ENCODE results near the gene HS6ST2. TPM values are rescaled to one million over a fixed set of nuclear protein-coding genes. Genes with fewer than 3 reads are reported as not detected.

HS6ST2 gene
- 20.6 TPM for polyA plus RNA-seq (2012; ENCODE audit: insufficient read length, low read depth)

DNA sequence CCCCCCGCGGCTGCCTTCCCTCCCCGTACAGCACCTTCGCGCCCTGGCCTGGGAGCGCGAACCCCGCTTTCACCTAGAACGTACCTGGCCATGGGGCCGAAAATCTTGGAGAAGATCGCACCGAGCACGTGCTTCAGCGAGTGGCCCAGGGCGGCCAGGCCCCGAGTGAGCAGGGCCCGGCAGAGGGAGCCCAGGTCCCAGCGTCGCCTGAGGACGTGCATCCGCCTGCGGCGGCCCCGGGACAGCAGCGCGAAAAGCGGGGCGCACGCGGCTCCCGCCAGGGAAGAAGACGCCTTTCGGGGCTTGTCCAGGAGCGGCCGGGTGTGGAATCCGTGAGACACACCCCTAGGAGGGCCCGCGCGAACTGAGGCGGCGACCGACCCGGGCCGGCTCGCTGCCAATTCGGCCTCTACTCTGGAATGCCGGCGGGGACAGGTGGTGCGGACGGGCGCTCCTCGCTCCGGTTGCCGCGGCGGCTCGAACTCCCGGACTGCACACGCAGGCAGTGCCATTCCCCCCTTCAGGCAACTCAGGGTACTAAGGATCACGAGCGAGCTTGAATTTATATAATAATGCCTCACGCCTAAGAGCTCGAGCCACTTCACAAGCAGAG, at the start of gene HS6ST2:
TSS of gene HS6ST2 (minus strand) at position 539 of the 613 bp plus-strand sequence.
- TF ChIP-seq SIN3A (IDR thresholded peaks at IDR 0.05; ENCODE audit: borderline replicate concordance, insufficient read depth, low read length): no peak
- no peak for TF ChIP-seq FOXP2 (optimal IDR thresholded peaks at IDR 0.05; ENCODE audit: borderline replicate concordance, extremely low read depth, extremely low read length, insufficient read depth)
- TF ChIP-seq TAF1 (IDR thresholded peaks at IDR 0.05; ENCODE audit: borderline replicate concordance, insufficient read depth, low read length): no peak
- no peak for TF ChIP-seq POLR2AphosphoS5 (IDR thresholded peaks at IDR 0.05; ENCODE audit: low read depth, low read length)
- TF ChIP-seq REST (IDR thresholded peaks at IDR 0.05; ENCODE audit: insufficient read depth in 1 of 2, low read depth in 2 of 2, low read length in 2 of 2): no peak

DNA sequence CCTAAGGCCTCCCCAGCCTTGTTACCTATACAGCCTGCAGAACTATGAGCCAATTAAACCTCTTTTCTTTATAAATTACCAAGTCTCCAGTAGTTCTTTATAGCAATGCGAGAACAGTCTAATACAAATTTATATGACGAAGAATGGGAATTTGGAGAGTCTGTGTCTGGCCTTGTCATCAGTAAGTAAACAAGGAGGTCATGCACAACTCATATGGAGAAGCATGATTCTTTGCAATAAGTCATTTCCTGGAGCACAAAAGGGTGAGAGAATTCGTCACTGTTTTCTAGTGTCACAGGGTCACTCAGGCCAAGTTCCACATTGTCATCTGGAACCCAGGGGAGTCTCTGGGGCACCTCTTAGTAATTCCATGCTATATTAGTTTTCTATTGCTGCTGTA, 49.0 kb upstream of the HS6ST2 start:
- TF ChIP-seq FOXP2 (optimal IDR thresholded peaks at IDR 0.05; ENCODE audit: borderline replicate concordance, extremely low read depth, extremely low read length, insufficient read depth) (no peak), TAF1 (IDR thresholded peaks at IDR 0.05; ENCODE audit: borderline replicate concordance, insufficient read depth, low read length) (no peak), POLR2AphosphoS5 (IDR thresholded peaks at IDR 0.05; ENCODE audit: low read depth, low read length) (no peak), REST (IDR thresholded peaks at IDR 0.05; ENCODE audit: insufficient read depth in 1 of 2, low read depth in 2 of 2, low read length in 2 of 2) (no peak), SIN3A (IDR thresholded peaks at IDR 0.05; ENCODE audit: borderline replicate concordance, insufficient read depth, low read length) (no peak)

DNA sequence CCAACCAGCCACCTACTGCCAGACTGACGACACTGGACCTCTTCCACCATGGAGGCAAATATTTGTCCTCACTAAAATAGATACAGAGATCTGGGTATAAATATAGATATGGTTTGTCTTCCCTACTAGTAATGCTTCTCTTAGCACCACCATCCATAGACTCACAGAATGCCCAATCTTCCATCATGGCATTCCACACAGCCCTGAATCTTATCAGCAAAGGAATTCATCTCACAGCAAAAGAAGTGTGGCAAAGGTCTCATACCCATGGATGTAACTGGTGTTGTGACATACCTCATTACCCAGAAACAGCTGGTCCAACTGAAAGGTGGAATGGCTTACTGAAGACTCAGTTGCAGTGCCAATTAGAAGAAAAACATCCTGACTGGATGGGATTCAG, 47.2 kb upstream of the HS6ST2 start:
- TF ChIP-seq SIN3A (IDR thresholded peaks at IDR 0.05; ENCODE audit: borderline replicate concordance, insufficient read depth, low read length): no peak
- no peak for TF ChIP-seq FOXP2 (optimal IDR thresholded peaks at IDR 0.05; ENCODE audit: borderline replicate concordance, extremely low read depth, extremely low read length, insufficient read depth)
- TF ChIP-seq POLR2AphosphoS5 (IDR thresholded peaks at IDR 0.05; ENCODE audit: low read depth, low read length): no peak
- TF ChIP-seq REST (IDR thresholded peaks at IDR 0.05; ENCODE audit: insufficient read depth in 1 of 2, low read depth in 2 of 2, low read length in 2 of 2): no peak
- TF ChIP-seq TAF1 (IDR thresholded peaks at IDR 0.05; ENCODE audit: borderline replicate concordance, insufficient read depth, low read length): no peak

- TF ChIP-seq POLR2AphosphoS5 (IDR thresholded peaks at IDR 0.05; ENCODE audit: low read depth, low read length): no peak
- TF ChIP-seq REST (IDR thresholded peaks at IDR 0.05; ENCODE audit: insufficient read depth in 1 of 2, low read depth in 2 of 2, low read length in 2 of 2): no peak
- no peak for TF ChIP-seq FOXP2 (optimal IDR thresholded peaks at IDR 0.05; ENCODE audit: borderline replicate concordance, extremely low read depth, extremely low read length, insufficient read depth)
- no peak for TF ChIP-seq TAF1 (IDR thresholded peaks at IDR 0.05; ENCODE audit: borderline replicate concordance, insufficient read depth, low read length)
These were observed 46.6 kb upstream of the HS6ST2 start for GRCh38 chrX:133005042-133005441.

All from PFSK-1 (cell line).